H1 (cell line): ENCODE results near the gene HOXA6. TPM values are rescaled to one million over a fixed set of nuclear protein-coding genes. Genes with fewer than 3 reads are reported as not detected.

ENCODE experiments used
- BACH1 ChIP-seq: IDR thresholded peaks from 2 replicates; pipeline ENCODE4 v1.6.1; 2012; ENCODE audit warnings: low read length, improper control_type of control experiment
- BRCA1 ChIP-seq: IDR thresholded peaks from 2 replicates; pipeline ENCODE4 v1.6.1; 2012; ENCODE audit warnings: low read depth, low read length, improper control_type of control experiment
- CBX8 ChIP-seq: fragments of 300-800, 300-1000 bp; sonication (generic); IDR thresholded peaks from 2 replicates; pipeline ENCODE4 v1.7.1; 2016; ENCODE audit warnings: low read depth, low read length, borderline replicate concordance
- CEBPB ChIP-seq: IDR thresholded peaks from 2 replicates; pipeline ENCODE4 v1.6.1; 2012; ENCODE audit warnings: low read depth, low read length
- CTBP2 ChIP-seq: IDR thresholded peaks from 2 replicates; pipeline ENCODE4 v1.7.0; 2011; ENCODE audit warnings: borderline replicate concordance, mild to moderate bottlenecking, moderate library complexity, mixed read lengths, low read length; ENCODE audit not compliant: insufficient read depth, insufficient read length
- EP300 ChIP-seq, 2 experiments: IDR thresholded peaks; 1 replicate in 1 of 2; 2 replicates in 1 of 2; pipeline ENCODE4 v1.6.1; 2011 to 2012; ENCODE audit warnings: low read depth in 2 of 2, low read length in 2 of 2, mild to moderate bottlenecking in 2 of 2, borderline replicate concordance in 1 of 2, inconsistent platforms in 1 of 2, moderate library complexity in 1 of 2
- FOSL1 ChIP-seq: IDR thresholded peaks from 2 replicates; pipeline ENCODE4 v1.6.1; 2011; ENCODE audit warnings: mild to moderate bottlenecking, low read depth, low read length, moderate library complexity; ENCODE audit not compliant: insufficient read depth
- KDM1A ChIP-seq: fragments of 200-600, 300-600 bp; sonication (generic); IDR thresholded peaks from 2 replicates; pipeline ENCODE4 v1.7.1; 2016; ENCODE audit warnings: mild to moderate bottlenecking, low read length, borderline replicate concordance
- KDM4A ChIP-seq: IDR thresholded peaks from one replicate; pipeline ENCODE4 v1.7.1; 2012; ENCODE audit warnings: low read depth, mild to moderate bottlenecking, moderate library complexity, low read length, inconsistent platforms; ENCODE audit not compliant: severe bottlenecking
- KDM5A ChIP-seq: fragments of 200-600 bp; IDR thresholded peaks from 2 replicates; pipeline ENCODE4 v1.7.1; 2012; ENCODE audit warnings: mild to moderate bottlenecking, low read length, inconsistent platforms, mixed read lengths
- NANOG ChIP-seq: IDR thresholded peaks from 2 replicates; pipeline ENCODE4 v1.6.1; 2011; ENCODE audit warnings: low read length, low read depth, mild to moderate bottlenecking, inconsistent platforms; ENCODE audit not compliant: insufficient read depth, poor library complexity, severe bottlenecking
- POU5F1 ChIP-seq: IDR thresholded peaks from 2 replicates; pipeline ENCODE4 v1.6.1; 2011; ENCODE audit warnings: low read depth, mild to moderate bottlenecking, low read length, moderate library complexity
- RBBP5 ChIP-seq: IDR thresholded peaks from 2 replicates; pipeline ENCODE4 v1.7.1; 2012; ENCODE audit warnings: low read depth, mild to moderate bottlenecking, inconsistent platforms, low read length, moderate library complexity, borderline replicate concordance
- RXRA ChIP-seq: IDR thresholded peaks from 2 replicates; pipeline ENCODE4 v1.6.1; 2011; ENCODE audit warnings: low read depth, mild to moderate bottlenecking, low read length, moderate library complexity; ENCODE audit not compliant: insufficient read depth
- SIN3A ChIP-seq, 2 experiments: IDR thresholded peaks in 1 of 2; conservative IDR thresholded peaks in 1 of 2; 2 replicates each; pipeline ENCODE4 v1.6.1; 2011 to 2012; ENCODE audit warnings: low read length in 2 of 2, improper control_type of control experiment in 1 of 2, low read depth in 1 of 2, mild to moderate bottlenecking in 1 of 2
- SIRT6 ChIP-seq: IDR thresholded peaks from one replicate; pipeline ENCODE4 v1.7.1; 2012; ENCODE audit warnings: low read length, inconsistent platforms
- SP2 ChIP-seq: IDR thresholded peaks from 2 replicates; pipeline ENCODE4 v1.6.1; 2012; ENCODE audit warnings: mild to moderate bottlenecking, low read length, inconsistent platforms
- SP4 ChIP-seq: IDR thresholded peaks from 2 replicates; pipeline ENCODE4 v1.6.1; 2012; ENCODE audit warnings: low read length, inconsistent platforms
- TAF1 ChIP-seq: IDR thresholded peaks from 2 replicates; pipeline ENCODE4 v1.6.1; 2011; ENCODE audit warnings: mild to moderate bottlenecking, low read depth, low read length
- TBP ChIP-seq: IDR thresholded peaks from 2 replicates; pipeline ENCODE4 v1.6.1; 2011; ENCODE audit warnings: low read depth, low read length, improper control_type of control experiment
- TCF12 ChIP-seq: IDR thresholded peaks from 2 replicates; pipeline ENCODE4 v1.6.1; 2011; ENCODE audit warnings: low read depth, mild to moderate bottlenecking, low read length
- YY1 ChIP-seq: IDR thresholded peaks from 2 replicates; pipeline ENCODE4 v1.6.1; 2011; ENCODE audit warnings: low read depth, mild to moderate bottlenecking, low read length
- polyA plus RNA-seq, 7 experiments: library from polyadenylated mRNA; depleted of rRNA in 3 of 7; stranded (reverse) in 5 of 7; unstranded in 2 of 7; fragments of >200 nt in 5 of 7; fragments of 200-250 nt in 2 of 7; gene quantifications; 1 replicate in 5 of 7; 2 replicates in 1 of 7; 4 replicates in 1 of 7; pipeline versions ENCODE4 v1.2.1 to v1.2.3, GENCODE V29; 2011 to 2013; ENCODE audit warnings: missing spikeins in 2 of 7, mixed read lengths in 2 of 7
- total RNA-seq: library from RNA; stranded (reverse); fragmentation: NEBNext Ultra II Directional; extraction: Animal tissue kit (Norgen Biotek cat#: 25700); gene quantifications from 2 replicates; pipeline ENCODE4 v1.2.1, GENCODE V29; 2021
- TF ChIP-seq, protein P1 (sequence below): IDR thresholded peaks from 2 replicates; pipeline ENCODE4 v1.6.1; 2011; ENCODE audit warnings: low read length, improper control_type of control experiment

Gene HOXA6
- total and polyA plus RNA-seq, 2 of the 8 experiments (the other 6 are each of a cell fraction or from before 2014, with no cell fraction given): not detected

DNA sequence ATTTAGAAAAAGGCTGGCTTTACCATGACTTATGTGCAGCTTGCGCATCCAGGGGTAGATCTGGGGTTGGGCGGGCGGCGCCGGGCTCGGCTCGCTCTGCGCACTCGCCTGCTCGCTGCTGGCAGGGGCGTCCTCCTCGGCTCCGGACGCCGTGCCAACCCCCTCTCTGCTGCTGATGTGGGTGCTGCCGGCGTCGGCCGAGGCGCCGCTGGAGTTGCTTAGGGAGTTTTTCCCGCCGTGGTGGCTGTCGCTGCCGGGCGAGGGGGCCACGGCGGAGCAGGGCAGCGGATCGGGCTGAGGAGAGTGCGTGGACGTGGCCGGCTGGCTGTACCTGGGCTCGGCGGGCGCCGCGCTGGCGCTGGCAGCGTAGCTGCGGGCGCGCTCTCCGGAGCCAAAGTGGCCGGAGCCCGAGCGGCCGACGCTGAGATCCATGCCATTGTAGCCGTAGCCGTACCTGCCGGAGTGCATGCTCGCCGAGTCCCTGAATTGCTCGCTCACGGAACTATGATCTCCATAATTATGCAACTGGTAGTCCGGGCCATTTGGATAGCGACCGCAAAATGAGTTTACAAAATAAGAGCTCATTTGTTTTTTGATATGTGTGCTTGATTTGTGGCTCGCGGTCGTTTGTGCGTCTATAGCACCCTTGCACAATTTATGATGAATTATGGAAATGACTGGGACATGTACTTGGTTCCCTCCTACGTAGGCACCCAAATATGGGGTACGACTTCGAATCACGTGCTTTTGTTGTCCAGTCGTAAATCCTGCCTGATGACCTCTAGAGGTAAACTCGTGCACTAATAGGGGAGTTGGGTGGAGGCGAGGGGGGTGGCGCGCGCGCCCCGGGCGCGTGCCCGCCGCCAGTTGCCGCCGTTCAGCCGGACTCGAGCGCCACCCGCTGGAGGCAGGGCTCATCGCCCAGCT is 4.3 kb downstream of the HOXA6 start, which contains the start of gene HOXA5 (continued):
- TF ChIP-seq TAF1 (no peak), POU5F1 (no peak), CEBPB (0 out of 2 replicates have a peak, but pooled peaks have one; percentile 1), RXRA (no peak), TBP (no peak), YY1 (no peak), KDM4A (peak; percentile 75), EP300 (IDR thresholded peaks at IDR 0.05; ENCODE audit: borderline replicate concordance in 1 of 2, low read depth in 2 of 2, low read length in 2 of 2) (no peak), RBBP5 (no peak), SP2 (no peak), KDM5A (peak; percentile 71; the same call in 1 of the 2 replicates), FOSL1 (no peak), NANOG (no peak), SP4 (no peak), TCF12 (no peak), KDM1A (no peak), CBX8 (no peak), SIRT6 (no peak), SIN3A (conservative IDR thresholded peaks at IDR 0.05 in 1 of 2, IDR thresholded peaks at IDR 0.05 in 1 of 2; ENCODE audit: low read depth in 1 of 2, low read length in 2 of 2) (no peak), BRCA1 (no peak), BACH1 (no peak), CTBP2 (no peak)
- TF ChIP-seq, protein P1, sequence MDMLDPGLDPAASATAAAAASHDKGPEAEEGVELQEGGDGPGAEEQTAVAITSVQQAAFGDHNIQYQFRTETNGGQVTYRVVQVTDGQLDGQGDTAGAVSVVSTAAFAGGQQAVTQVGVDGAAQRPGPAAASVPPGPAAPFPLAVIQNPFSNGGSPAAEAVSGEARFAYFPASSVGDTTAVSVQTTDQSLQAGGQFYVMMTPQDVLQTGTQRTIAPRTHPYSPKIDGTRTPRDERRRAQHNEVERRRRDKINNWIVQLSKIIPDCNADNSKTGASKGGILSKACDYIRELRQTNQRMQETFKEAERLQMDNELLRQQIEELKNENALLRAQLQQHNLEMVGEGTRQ: peak; percentile 69
